Suprapubic skin (tissue), 4 donors: ENCODE measurements around the gene ADNP2. TPM values are rescaled to one million over a fixed set of nuclear protein-coding genes. Genes with fewer than 3 reads are reported as not detected.

Experiments used
- DNase-seq, 2 donors: peaks; one replicate each; pipeline ENCODE4 v3.0.0-alpha.2; 2019; ENCODE audit warnings: low spot score in 2 of 2
- H3K27ac ChIP-seq: fragments of 200-600 bp; sonication (generic); one replicate; pipeline ENCODE4 v1.5.1; 2019
- H3K27me3 ChIP-seq: fragments of 200-600 bp; sonication (generic); one replicate; pipeline ENCODE4 v1.5.1; 2019
- H3K36me3 ChIP-seq: fragments of 200-600 bp; sonication (generic); one replicate; pipeline ENCODE4 v1.5.1; 2019
- H3K4me1 ChIP-seq: fragments of 200-600 bp; sonication (generic); one replicate; pipeline ENCODE4 v1.5.1; 2019
- H3K4me3 ChIP-seq: fragments of 200-600 bp; sonication (generic); one replicate; pipeline ENCODE4 v1.5.1; 2019; ENCODE audit warnings: mild to moderate bottlenecking
- H3K9me3 ChIP-seq: fragments of 200-600 bp; sonication (generic); one replicate; pipeline ENCODE4 v1.5.1; 2019
- EP300 ChIP-seq: sonication (generic); formaldehyde crosslinking; IDR thresholded peaks from one replicate; pipeline ENCODE4 v1.6.1; 2017; ENCODE audit warnings: antibody characterized with exemption
- POLR2A ChIP-seq, 2 donors: fragments of 450-650 bp; IDR thresholded peaks; one replicate each; pipeline ENCODE4 v1.6.1; 2017; ENCODE audit warnings: antibody characterized with exemption in 2 of 2, mild to moderate bottlenecking in 2 of 2, moderate library complexity in 2 of 2
- POLR2AphosphoS5 ChIP-seq, 3 donors: sonication (generic); formaldehyde crosslinking; IDR thresholded peaks; one replicate each; pipeline ENCODE4 v1.6.1; 2017; ENCODE audit warnings: antibody characterized with exemption in 3 of 3
- WGBS: methylation state at CpG from one replicate; pipeline ENCODE4 v1.1.5; 2018; 5-methylcytosine and 5-hydroxymethylcytosine counted together
- total RNA-seq, 4 donors: library from RNA; depleted of rRNA; stranded (reverse); fragments of >200 nt; gene quantifications; one replicate each; pipeline ENCODE4 v1.1.0, GENCODE V29; 2016
- TF ChIP-seq, protein P1 (sequence below), 2 donors: fragments of 200-600 bp in 1 of 2; fragments of 450-650 bp in 1 of 2; sonication (generic) in 1 of 2; IDR thresholded peaks; one replicate each; pipeline ENCODE4 v1.5.1; 2016 to 2019; ENCODE audit warnings: antibody characterized with exemption in 2 of 2, mild to moderate bottlenecking in 1 of 2, moderate library complexity in 1 of 2

Gene ADNP2
- total RNA-seq, 4 donors from 2014 or later: 24.7 to 39.3 (median 32.7) TPM

- H3K9me3 ChIP-seq: no peaks in the 10 kb centered on the region
- no peaks in the 10 kb centered on the region for H3K36me3 ChIP-seq
- TF ChIP-seq POLR2A (IDR thresholded peaks at IDR 0.05) (no peak), EP300 (no peak), POLR2AphosphoS5 (IDR thresholded peaks at IDR 0.05) (no peak)
- TF ChIP-seq, protein P1, sequence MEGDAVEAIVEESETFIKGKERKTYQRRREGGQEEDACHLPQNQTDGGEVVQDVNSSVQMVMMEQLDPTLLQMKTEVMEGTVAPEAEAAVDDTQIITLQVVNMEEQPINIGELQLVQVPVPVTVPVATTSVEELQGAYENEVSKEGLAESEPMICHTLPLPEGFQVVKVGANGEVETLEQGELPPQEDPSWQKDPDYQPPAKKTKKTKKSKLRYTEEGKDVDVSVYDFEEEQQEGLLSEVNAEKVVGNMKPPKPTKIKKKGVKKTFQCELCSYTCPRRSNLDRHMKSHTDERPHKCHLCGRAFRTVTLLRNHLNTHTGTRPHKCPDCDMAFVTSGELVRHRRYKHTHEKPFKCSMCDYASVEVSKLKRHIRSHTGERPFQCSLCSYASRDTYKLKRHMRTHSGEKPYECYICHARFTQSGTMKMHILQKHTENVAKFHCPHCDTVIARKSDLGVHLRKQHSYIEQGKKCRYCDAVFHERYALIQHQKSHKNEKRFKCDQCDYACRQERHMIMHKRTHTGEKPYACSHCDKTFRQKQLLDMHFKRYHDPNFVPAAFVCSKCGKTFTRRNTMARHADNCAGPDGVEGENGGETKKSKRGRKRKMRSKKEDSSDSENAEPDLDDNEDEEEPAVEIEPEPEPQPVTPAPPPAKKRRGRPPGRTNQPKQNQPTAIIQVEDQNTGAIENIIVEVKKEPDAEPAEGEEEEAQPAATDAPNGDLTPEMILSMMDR (IDR thresholded peaks at IDR 0.05): no peak
- 61% methylated on average over 5 of the region's 5 CpGs for WGBS
- H3K4me3 ChIP-seq: no peak overlapping the region
- no peak overlapping the region for H3K27ac ChIP-seq
- peaks cover 14% of the 10 kb centered on the region for H3K4me1 ChIP-seq
- no peaks in the 10 kb centered on the region for H3K27me3 ChIP-seq
- DNase-seq: no peak
Measured at GRCh38 chr18:80145196-80145804, 36.2 kb downstream of the ADNP2 start.

DNA sequence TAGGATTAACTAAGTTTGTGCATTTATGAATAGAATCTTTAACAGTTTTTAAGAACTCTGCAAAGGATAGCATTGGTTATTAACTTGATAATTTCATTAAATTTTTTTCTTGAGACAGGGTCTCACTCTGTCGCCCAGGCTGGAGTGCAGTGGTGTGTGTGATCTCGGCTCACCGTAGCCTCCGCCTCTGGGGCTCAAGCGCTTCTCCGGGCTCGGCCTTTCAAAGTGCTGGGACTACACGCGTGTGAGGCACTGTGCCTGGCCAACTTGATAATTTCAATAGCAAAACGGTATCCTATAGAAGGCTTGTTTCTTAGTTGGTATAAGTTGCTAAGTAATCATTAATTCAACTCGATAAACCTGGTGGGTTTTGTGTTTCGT, 38.0 kb downstream of the ADNP2 start:
- peaks cover 14% of the 10 kb centered on the region for H3K4me1 ChIP-seq
- no peaks in the 10 kb centered on the region for H3K9me3 ChIP-seq
- TF ChIP-seq POLR2AphosphoS5 (IDR thresholded peaks at IDR 0.05) (no peak), EP300 (no peak), POLR2A (IDR thresholded peaks at IDR 0.05) (no peak)
- TF ChIP-seq, protein P1 (IDR thresholded peaks at IDR 0.05): no peak
- H3K4me3 ChIP-seq: peak overlapping the region; percentile 65
- no peak for DNase-seq
- 47% methylated on average over 12 of the region's 12 CpGs for WGBS
- H3K27ac ChIP-seq: no peak overlapping the region
- H3K36me3 ChIP-seq: no peaks in the 10 kb centered on the region
- H3K27me3 ChIP-seq: no peaks in the 10 kb centered on the region

DNA sequence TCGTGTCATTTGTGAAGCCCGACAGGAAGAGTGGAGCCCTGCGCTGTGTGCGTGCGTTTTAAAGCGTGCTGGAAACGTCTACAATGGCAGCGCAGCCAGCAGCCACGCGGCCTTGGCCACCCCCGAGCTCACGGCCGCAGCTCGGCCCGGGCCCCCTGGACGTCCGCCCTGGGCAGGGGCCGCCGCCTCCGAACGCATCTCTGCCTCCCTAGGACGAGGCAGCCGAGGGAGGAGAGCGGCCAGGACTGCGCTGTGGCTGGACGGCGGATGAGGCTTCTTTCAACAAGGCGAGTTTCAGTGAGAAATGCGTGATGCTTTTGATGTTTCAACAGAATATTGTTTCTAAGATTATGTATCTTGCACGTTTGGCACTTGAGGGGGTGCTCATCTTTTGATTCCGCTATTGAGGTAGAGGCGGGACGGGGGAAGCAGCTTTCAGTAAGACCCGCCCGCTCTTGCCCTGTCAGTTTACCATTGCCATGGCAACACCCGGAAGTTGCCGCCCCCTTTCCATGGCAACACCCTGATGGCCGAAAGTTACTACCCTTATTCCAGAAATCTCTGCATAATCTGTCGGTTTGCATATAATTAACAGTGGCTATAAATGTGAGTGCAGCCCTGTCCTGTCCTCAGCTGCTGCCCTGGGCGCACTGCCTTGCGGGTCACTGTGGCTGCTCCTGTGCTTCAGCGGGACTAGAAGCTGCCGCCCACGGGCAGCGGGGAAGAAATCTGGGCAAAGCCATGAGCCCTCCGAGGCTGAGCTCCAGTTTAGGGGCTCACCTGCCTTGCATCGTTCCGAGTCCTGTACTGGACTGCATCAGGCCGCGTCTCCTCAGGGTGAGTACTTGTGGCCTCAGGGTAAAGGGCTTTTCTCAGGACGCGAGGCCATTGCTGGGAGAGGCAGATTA, 38.6 kb downstream of the ADNP2 start:
- H3K9me3 ChIP-seq: no peaks in the 10 kb centered on the region
- DNase-seq: peak; percentile 88 to 89
- no peak overlapping the region for H3K27ac ChIP-seq
- peaks cover 14% of the 10 kb centered on the region for H3K4me1 ChIP-seq
- no peaks in the 10 kb centered on the region for H3K36me3 ChIP-seq
- peak overlapping the region; percentile 65 for H3K4me3 ChIP-seq
- no peaks in the 10 kb centered on the region for H3K27me3 ChIP-seq
- WGBS: 45% methylated on average over 49 of the region's 52 CpGs
- TF ChIP-seq POLR2AphosphoS5 (IDR thresholded peaks at IDR 0.05): no peak
- TF ChIP-seq EP300: no peak
- TF ChIP-seq, protein P1 (IDR thresholded peaks at IDR 0.05): no peak
- TF ChIP-seq POLR2A (IDR thresholded peaks at IDR 0.05): no peak

DNA sequence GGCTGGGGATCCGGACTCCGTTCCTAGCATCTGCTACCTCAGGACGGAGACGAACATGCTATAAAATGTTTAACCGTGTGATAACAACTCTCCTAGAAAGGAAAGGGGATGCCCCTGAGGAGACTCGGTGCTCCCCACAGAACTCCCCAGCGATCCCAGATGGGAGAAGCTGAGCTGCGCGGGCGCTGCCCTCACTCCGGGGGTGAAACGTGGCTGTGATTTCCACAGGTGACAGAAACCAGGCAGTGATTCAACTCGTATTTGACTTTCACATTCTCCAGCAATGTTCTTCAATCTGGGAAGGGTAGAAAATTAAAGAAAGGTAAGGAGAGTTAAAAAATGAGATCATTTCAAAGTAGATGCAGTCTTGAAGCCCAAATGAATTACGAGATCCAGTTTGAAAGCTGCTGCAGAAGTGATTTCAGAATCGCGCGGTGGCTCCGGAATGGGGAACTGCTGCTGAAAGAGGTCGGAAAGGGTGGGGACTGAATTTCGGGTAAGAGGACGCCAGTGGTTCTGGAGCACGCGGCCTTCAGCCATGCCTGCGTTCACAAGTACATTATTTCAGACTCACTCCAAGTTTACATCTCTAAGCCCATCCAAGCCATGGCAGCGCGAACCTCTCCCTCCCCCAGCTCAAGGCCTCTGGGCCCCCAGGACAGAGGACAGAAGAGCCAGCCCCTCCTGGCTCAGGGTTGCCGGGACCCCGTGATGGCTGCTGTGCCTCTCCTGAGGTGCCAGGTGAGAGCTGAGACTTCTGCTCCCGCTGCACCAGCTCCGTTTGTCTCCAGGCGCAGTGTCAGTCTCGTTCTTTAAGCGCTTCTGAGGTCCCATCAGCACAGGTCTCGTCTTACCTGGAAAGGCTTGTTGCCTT, 39.5 kb downstream of the ADNP2 start:
- no peak overlapping the region for H3K27ac ChIP-seq
- H3K4me1 ChIP-seq: peaks cover 14% of the 10 kb centered on the region
- no peaks in the 10 kb centered on the region for H3K27me3 ChIP-seq
- WGBS: 64% methylated on average over 34 of the region's 34 CpGs
- H3K36me3 ChIP-seq: no peaks in the 10 kb centered on the region
- H3K4me3 ChIP-seq: peak overlapping the region; percentile 65
- TF ChIP-seq, protein P1 (IDR thresholded peaks at IDR 0.05): no peak
- no peaks in the 10 kb centered on the region for H3K9me3 ChIP-seq
- DNase-seq: no peak

- Histone ChIP-seq H3K36me3 (no peaks in the 10 kb centered on the region), H3K4me1 (peaks cover 14% of the 10 kb centered on the region), H3K27ac (no peak overlapping the region), H3K27me3 (no peaks in the 10 kb centered on the region), H3K9me3 (no peaks in the 10 kb centered on the region), H3K4me3 (no peak overlapping the region)
- DNase-seq: no peak
- TF ChIP-seq POLR2AphosphoS5 (IDR thresholded peaks at IDR 0.05): no peak
Measured at GRCh38 chr18:80149667-80150066, 40.6 kb downstream of the ADNP2 start.
